K562 (cell line): ENCODE measurements around the gene OFD1. TPM values are rescaled to one million over a fixed set of nuclear protein-coding genes. Genes with fewer than 3 reads are reported as not detected.

Experiments
- CTBP1 ChIP-seq: fragments of 450-650 bp; IDR thresholded peaks from 2 replicates; pipeline ENCODE4 v1.6.1; 2016; ENCODE audit warnings: borderline replicate concordance
- DPF2 ChIP-seq: fragments of 450-650 bp; IDR thresholded peaks from 2 replicates; pipeline ENCODE4 v1.6.1; 2016
- ELK1 ChIP-seq: sonication (generic); formaldehyde crosslinking; IDR thresholded peaks from 2 replicates; pipeline ENCODE4 v1.8.1; 2022; ENCODE audit warnings: missing genetic modification reagents
- ETV1 ChIP-seq: fragments of 450-650 bp; conservative IDR thresholded peaks from 2 replicates; pipeline ENCODE4 v1.6.1; 2016; ENCODE audit warnings: missing genetic modification characterization, control low read depth, low read depth, missing compliant biosample characterization
- HCFC1 ChIP-seq: IDR thresholded peaks from 2 replicates; pipeline ENCODE4 v1.6.1; 2012; ENCODE audit warnings: low read depth, low read length, improper control_type of control experiment
- HDAC8 ChIP-seq: fragments of 450-650 bp; IDR thresholded peaks from 2 replicates; pipeline ENCODE4 v1.6.1; 2016; ENCODE audit warnings: mild to moderate bottlenecking, missing genetic modification characterization, moderate library complexity, missing compliant biosample characterization
- JUND ChIP-seq, 2 experiments: IDR thresholded peaks; 2 replicates in 1 of 2; 3 replicates in 1 of 2; pipeline ENCODE4 v1.6.1; 2011; ENCODE audit warnings: borderline replicate concordance in 2 of 2, low read depth in 2 of 2, low read length in 2 of 2, improper control_type of control experiment in 1 of 2, missing biosample characterization in 1 of 2, missing genetic modification characterization in 1 of 2, missing genetic modification reagents in 1 of 2
- MAFK ChIP-seq: IDR thresholded peaks from 2 replicates; pipeline ENCODE4 v1.6.1; 2011; ENCODE audit warnings: low read length, improper control_type of control experiment
- MEIS2 ChIP-seq: fragments of 450-650 bp; IDR thresholded peaks from 2 replicates; pipeline ENCODE4 v1.6.1; 2014; ENCODE audit warnings: mild to moderate bottlenecking; ENCODE audit not compliant: partially characterized antibody
- MLX ChIP-seq, 2 experiments: fragments of 450-650 bp in 1 of 2; sonication (generic) in 1 of 2; formaldehyde crosslinking; conservative IDR thresholded peaks; 2 replicates each; pipeline versions ENCODE4 v1.4.0 to v1.8.1; 2020 to 2022; ENCODE audit warnings: mild to moderate bottlenecking in 1 of 2, missing genetic modification reagents in 1 of 2
- NCOA4 ChIP-seq: fragments of 450-650 bp; IDR thresholded peaks from 2 replicates; pipeline ENCODE4 v1.6.1; 2018; ENCODE audit warnings: mild to moderate bottlenecking; ENCODE audit not compliant: partially characterized antibody
- SMARCA4 ChIP-seq: fragments of 450-650 bp; IDR thresholded peaks from 2 replicates; pipeline ENCODE4 v1.6.1; 2016
- SOX6 ChIP-seq: fragments of 450-650 bp; IDR thresholded peaks from 2 replicates; pipeline ENCODE4 v1.6.1; 2014; ENCODE audit warnings: mild to moderate bottlenecking
- ZBTB11 ChIP-seq, 3 experiments: fragments of 200-800 bp in 1 of 3; fragments of 250-450 bp in 1 of 3; fragments of 450-650 bp in 1 of 3; sonication (Bioruptor Pico) in 1 of 3; sonication (Bioruptor generic) in 1 of 3; formaldehyde crosslinking in 1 of 3; IDR thresholded peaks; 2 replicates each; pipeline versions ENCODE4 v1.6.1 to v1.8.0; 2016 to 2022; ENCODE audit warnings: mild to moderate bottlenecking in 2 of 3, missing genetic modification characterization in 2 of 3, missing compliant biosample characterization in 1 of 3, moderate library complexity in 1 of 3
- ZBTB7A ChIP-seq: IDR thresholded peaks from 2 replicates; pipeline ENCODE4 v1.6.1; 2011; ENCODE audit warnings: low read depth, mild to moderate bottlenecking, low read length, moderate library complexity, borderline replicate concordance; ENCODE audit not compliant: control insufficient read depth
- ZEB2 ChIP-seq: fragments of 450-650 bp; IDR thresholded peaks from 2 replicates; pipeline ENCODE4 v1.6.1; 2016
- ZNF512 ChIP-seq: IDR thresholded peaks from 2 replicates; pipeline ENCODE4 v1.6.1; 2016; ENCODE audit warnings: missing genetic modification characterization, missing compliant biosample characterization
- ZNF717 ChIP-seq: fragments of 250-450 bp; sonication (Bioruptor Pico); IDR thresholded peaks from 2 replicates; pipeline ENCODE4 v1.5.0; 2021
- polyA plus RNA-seq, 8 experiments: library from polyadenylated mRNA; depleted of rRNA in 4 of 8; stranded (reverse) in 5 of 8; unstranded in 3 of 8; fragments of >200 nt; fragmentation: Nextera tagmentation in 2 of 8; fragmentation: Illumina TruSeq in 1 of 8; extraction: Ambion mirVana in 2 of 8; extraction: Trizol in 1 of 8; gene quantifications; 2 replicates each; pipeline versions ENCODE4 v1.2.1 to v1.2.3, GENCODE V29; 2011 to 2014; ENCODE audit warnings: inconsistent platforms in 1 of 8, missing spikeins in 1 of 8
- total RNA-seq, 7 experiments: library from RNA; depleted of rRNA in 6 of 7; stranded (reverse); fragments of >200 nt in 6 of 7; fragmentation: Illumina TruSeq in 2 of 7; extraction: Trizol in 2 of 7; gene quantifications; 2 replicates each; pipeline versions ENCODE4 v1.2.1 to v1.2.3, GENCODE V29; 2011 to 2021; ENCODE audit warnings: low replicate concordance in 1 of 7
- TF ChIP-seq, protein P1 (sequence below), 2 experiments: fragments of 450-650 bp; conservative IDR thresholded peaks; 2 replicates each; pipeline ENCODE4 v1.6.1; 2017; ENCODE audit warnings: mild to moderate bottlenecking in 2 of 2, moderate library complexity in 2 of 2

Gene OFD1
- total and polyA plus RNA-seq, 9 of the 15 experiments (the other 6 are each of a cell fraction or from before 2014, with no cell fraction given), result 22.0 to 49.1 (median 30.2) TPM

GRCh38 chrX:13699183-13699826 lies 35.2 kb upstream of the OFD1 start (continued):
- TF ChIP-seq HCFC1 (no peak), ETV1 (tag) (no peak), SOX6 (no peak), MAFK (no peak), ZEB2 (0 out of 2 replicates have a peak, but pooled peaks have one; percentile 41), MEIS2 (peak; percentile 17), SMARCA4 (peak; percentile 43; the same call in 1 of the 2 replicates), MLX (CRISPR knock-in tag; conservative IDR thresholded peaks at IDR 0.05) (no peak), ZNF717 (CRISPR knock-in tag) (no peak), ZNF512 (no peak), ZBTB11 (CRISPR knock-in tag; IDR thresholded peaks at IDR 0.05) (no peak), ELK1 (CRISPR knock-in tag) (no peak), NCOA4 (no peak), CTBP1 (peak; percentile 45; the same call in 1 of the 2 replicates), JUND (IDR thresholded peaks at IDR 0.05; ENCODE audit: borderline replicate concordance, low read depth, low read length) (peak; percentile 84), JUND (tag; IDR thresholded peaks at IDR 0.05; ENCODE audit: borderline replicate concordance, low read depth, low read length) (peak; percentile 65; the same call in 1 of the 3 replicates), DPF2 (peak; percentile 63), HDAC8 (no peak), ZBTB7A (no peak)
- TF ChIP-seq, protein P1, sequence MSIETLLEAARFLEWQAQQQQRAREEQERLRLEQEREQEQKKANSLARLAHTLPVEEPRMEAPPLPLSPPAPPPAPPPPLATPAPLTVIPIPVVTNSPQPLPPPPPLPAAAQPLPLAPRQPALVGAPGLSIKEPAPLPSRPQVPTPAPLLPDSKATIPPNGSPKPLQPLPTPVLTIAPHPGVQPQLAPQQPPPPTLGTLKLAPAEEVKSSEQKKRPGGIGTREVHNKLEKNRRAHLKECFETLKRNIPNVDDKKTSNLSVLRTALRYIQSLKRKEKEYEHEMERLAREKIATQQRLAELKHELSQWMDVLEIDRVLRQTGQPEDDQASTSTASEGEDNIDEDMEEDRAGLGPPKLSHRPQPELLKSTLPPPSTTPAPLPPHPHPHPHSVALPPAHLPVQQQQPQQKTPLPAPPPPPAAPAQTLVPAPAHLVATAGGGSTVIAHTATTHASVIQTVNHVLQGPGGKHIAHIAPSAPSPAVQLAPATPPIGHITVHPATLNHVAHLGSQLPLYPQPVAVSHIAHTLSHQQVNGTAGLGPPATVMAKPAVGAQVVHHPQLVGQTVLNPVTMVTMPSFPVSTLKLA (conservative IDR thresholded peaks at IDR 0.05), result peak in 1 of 2 experiments; percentile 32; a peak in 1 of 4 replicates
